ENCODE data around the gene P2RY8.
"Not testable (repeated sequence)": the region's sequence is repeated elsewhere in the genome, so short reads cannot be mapped to it uniquely, and the experiment has no call there.

The P2RY8 gene

DNA sequence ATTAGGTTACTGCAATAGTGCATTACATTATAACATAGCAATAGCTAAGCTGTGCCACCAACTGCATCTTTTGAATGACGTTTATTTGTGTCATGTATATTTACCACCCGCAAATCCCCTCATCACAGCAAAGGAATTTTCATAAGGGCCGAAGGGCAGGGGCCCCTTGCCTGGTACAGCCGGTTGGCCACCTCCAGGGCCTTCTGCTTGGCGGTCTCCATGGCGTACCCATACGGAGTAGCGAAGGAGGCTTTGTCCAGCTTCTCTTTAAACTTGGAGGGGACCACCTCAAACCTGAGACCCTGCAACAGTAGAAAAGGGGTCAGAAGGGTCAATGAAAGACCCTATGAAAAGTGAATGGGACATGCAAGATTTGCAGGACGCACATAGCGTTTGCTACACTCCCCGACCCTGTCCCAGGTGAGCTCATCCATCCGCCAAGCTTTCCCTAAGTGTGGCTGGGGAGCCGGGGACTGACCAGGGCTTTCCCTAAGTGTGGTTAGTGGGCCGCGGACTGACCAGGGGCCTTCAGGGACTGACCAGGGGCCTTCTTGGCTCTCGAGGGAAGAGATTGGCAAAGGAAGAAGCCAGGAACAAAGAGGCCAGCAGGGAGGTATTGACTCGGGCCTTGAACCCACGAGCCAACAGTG, 94.8 kb downstream of the P2RY8 start:
- DNase-seq, result no peak

DNA sequence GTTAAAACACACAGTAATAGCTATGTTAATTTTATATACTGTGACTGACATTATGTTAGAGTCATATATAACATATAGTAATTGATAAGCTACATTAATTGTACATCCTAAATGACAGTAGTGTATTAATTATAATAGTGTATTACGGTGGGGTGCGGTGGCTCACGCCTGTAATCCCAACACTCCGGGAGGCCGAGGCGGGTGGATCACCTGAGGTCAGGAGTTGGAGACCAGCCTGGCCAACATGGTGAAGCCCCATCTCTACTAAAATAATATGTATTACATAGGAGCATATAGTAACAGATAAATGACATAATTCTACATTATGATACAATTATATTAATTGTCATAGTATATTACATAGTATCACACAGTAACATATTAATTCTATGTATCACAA, 96.5 kb downstream of the P2RY8 start:
- no peak for DNase-seq

DNA sequence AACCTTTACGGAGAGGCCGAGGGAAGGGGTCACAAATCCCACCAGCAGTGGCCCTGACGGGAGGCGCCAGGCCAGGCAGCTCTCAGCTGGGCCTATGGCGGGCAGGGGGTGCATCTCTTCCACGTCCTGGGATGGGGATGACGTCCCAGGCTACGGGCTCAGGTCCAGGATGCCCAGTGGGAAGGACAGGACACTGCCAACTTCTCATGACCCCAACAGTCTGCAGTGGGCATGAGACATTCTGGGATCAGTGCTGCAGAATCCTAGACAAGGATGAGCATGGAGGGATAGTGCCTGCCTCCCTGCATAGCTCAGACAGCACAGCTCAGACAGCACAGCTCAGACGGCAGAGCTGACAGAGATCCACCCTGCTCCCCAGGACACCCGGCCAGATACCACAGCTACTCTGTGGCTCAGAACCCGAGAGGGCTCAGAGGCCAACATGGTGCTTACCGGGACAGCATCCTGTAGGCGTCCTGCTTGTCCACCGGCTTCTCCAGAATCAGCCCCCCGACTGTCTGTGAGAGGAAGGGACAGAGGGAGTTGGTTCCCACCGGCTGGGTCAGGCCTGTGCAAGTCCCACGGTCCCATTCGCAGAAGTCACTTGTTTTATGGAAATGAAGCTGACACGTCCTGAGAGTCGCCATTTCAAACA, 101.6 kb downstream of the P2RY8 start:
- no peak for DNase-seq

DNA sequence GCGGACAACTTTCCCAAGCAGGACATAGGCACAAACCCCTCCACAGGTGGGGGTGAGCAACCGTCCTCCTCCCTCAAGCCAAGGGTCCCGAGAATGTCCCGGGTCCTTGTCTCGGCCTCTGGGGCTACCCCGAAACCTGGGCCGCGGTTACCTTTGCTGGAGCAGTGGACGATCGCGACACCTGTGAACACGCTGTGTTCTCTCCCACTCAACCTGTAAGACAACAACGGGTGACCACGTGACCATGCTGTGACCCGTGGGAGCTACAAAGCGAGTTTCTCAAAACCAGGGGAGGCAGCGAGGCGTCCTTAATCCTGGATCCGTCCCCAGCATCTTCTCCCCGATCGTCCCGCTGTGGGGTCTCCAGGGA, 102.1 kb downstream of the P2RY8 start:
- no peak for DNase-seq

DNA sequence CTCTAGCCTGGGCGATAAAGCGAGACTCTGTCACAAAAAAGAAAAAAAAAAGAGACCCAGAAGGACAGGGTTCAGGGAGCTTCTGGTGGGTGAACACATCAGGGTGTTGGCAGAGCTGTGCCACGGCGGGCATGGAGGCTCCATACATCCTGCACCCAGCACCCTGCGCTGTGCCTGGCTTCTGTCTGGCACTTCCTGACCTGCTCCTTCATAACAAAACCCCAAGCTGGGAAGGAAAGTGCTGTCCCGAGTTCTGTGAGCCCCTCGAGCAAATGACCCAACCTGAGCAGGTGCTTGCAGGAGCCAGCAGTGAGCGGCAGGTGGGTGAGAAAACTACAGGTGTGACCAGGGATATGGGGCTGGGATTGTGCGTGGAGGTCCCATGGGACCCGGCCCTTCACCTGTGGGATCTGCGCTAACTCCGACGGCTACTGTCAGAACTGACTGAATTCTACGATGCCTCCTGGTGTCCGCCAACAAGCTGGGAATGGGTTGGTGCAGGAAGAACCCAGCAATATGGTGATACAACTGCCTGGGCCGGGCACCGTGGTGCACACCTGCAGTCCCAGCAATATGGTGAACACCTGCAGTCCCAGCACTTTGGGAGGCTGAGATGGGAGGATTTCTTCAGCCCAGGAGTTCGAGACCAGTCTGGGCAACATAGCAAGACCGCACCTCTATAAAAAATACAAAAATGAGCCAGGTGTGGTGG, 103.2 kb downstream of the P2RY8 start:
- DNase-seq, result no peak

DNA sequence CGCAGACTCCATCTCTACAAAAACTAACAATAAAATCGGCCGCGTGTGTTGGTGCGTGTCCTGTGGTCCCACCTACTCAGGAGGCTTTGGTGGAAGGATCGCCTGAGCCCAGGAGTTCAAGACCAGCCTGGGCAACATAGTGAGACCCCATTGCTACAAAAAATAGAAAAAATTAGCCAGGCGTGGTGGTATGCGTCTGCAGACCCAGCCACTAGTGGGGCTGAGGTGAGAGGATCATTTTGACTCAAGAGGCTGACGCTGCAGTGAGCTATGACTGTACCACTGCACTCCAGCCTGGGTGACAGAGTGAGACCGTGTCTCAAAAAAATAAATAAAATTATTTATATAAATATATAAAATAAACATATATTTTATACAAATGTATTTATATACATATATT, 106.5 kb downstream of the P2RY8 start:
- no peak for DNase-seq

DNA sequence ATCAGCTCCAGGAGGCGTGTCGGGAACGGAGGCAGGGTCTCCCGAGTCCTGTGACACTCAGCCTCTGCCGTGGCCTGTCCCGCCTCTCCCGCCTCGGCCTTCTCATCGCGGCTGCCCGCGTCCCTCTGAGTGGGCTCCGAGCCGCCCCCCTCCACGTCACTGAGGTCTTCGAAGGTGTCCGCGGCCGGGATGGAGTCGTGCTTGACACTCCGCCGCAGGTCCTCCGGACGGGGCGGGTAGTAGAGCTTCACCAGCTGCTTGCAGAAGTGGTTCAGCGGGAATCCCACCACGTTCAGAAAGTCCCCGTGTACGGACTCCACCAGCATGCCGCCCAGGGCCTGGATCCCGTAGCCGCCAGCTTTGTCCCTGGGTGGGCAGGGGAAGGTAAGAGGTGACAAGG, 109.2 kb downstream of the P2RY8 start:
- DNase-seq, result no peak

DNA sequence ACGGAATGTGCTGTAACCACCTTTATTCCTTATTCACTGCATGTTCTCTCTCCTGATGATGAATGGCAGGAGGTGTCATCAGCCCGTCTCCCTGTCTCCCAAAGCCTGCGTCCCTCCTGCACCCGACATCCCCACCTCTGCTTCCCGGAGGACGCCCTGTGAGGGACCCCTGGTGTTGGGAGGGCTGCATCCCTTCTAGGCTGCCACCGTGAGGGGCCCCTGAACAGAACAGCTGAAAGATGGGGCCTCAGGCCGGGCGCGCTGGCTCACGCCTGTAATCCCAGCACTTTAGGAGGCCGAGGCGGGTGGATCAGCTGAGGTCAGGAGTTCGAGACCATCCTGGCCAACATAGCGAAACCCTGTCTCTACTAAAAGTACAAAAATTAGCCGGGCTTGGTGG, 110.7 kb downstream of the P2RY8 start:
- DNase-seq, result not testable (repeated sequence)

DNA sequence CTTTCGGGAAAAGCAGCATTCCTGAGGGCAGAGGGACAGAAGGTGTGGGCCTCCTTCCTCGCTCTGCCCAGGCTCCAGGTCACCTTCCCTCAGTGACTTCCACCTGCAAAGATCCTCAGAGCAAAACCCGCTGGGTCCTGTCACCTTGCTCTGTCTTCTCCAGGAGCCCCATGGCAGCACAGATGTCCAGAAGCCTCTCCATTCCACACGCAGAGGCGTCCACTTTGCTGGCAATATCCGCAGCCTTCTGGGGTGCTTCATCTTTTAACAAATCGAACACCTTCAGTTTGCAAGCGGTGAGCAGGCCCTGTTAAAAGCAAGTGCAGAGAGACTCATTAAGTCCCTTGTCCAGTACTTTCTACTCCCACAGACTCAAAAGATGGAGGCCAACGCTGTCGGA, 111.6 kb downstream of the P2RY8 start:
- no peak for DNase-seq

DNA sequence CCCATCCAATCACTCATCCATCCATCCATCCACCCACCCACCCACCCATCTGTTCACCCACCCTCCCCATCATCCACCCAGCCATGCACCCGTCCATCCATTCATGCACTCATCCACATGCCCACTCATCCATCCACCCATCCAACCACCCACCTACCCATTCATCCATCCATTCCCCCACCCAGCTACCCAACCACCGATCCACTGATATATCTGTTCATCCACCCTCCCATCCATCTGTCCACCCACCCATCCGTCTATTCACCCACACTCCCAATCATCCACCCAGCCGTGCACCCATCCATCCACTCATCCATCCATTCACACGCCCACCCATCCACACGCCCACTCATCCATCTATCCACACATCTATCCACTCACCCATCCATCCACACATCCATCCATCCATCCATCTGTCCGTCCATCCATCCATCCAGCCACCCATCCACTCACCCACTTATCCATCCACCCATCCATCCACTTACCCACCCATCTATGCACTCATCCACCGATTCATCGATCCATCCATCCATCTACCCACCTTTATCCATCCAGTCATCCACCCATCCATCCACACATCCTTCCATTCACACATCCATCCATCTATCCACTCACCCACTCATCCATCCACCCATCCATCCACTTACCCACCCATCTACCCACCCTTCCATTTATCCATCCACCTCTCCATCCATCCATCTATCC, 112.7 kb downstream of the P2RY8 start:
- no peak for DNase-seq

DNA sequence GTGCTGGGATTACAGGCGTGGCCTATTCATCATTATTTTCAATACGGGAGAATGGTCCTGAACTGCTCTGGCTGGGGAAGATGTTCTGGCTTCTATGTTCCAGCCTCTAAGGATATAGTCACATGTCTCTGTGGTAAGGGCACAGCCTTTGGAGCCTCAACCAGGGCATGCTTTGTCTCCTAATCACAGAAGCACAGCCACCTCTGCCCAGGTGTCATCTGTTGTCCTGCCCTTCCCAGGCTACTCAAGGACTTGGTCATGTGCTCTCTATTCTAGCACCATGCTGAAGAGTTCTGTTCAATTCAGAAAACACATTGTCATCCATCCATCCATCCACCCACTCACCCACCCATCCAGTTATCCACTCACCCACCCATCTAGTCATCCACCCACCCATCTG, 113.8 kb downstream of the P2RY8 start:
- DNase-seq, result no peak

DNA sequence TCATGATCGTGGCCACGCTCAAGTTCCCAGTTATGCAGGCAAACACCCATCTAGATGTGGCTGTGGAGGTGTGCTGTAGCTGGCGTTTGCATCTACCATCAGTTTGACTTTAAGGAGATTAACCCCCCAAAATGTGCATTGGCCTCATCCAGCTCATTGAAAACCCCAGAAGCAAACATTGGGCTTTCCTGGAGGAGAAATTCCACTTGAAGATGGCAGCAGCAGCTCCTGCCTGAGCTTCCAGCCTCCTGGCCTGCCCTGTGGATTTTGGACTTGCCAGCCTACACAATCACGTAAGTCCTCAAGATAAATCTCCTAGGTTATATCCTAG, 114.9 kb downstream of the P2RY8 start:
- no peak for DNase-seq

DNA sequence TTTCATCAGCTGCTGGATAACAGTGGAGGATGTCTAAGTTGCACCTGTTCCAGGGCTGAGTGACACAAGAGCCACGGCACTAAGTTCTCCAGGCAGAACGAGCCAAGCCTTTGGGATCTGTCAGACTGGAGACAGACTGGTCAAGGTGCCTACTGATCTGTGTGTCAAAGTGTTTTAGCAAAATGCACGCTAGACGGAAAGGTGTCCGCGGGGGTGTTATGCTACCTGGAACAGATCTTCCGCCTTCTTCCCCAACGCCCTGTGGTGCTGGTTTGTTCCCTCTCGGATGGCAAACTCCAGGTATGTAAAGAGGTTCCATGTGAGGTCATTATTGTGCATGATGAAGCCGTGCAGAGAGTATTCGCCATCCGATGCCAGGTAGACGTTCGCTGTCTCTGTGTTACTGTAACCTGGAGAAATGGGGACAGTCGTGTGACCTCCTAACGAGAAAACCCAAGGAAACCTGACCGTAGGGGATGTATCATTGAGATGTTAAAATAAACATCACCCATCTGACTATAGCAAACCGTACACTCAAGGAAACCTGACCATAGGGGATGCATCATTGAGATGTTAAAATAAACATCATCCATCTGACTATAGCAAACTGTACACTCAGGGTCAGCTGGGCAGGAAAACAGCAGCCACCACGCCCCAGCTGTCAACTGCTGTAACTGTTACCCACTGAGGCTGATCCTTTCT, 115.4 kb downstream of the P2RY8 start:
- DNase-seq, result no peak

DNA sequence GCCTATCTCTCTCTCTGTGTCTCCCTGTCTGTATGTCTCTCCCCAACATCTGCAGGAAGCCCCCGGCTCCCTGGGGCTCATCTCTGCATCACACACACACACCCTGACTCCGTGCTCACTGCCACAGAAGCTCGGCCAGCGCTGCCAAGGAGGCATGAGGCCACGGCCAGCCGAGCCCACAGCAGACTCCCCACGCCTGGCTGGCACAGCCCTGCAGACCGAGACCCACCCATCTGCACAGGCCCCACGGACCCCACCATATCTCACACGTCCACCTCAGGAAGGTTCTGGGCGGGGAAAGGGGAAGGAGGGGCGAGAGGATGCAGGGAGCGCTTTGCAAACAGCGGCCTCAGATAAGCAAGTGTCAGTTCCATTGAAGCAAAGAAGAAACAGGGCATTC, 116.6 kb downstream of the P2RY8 start:
- DNase-seq, result no peak

DNA sequence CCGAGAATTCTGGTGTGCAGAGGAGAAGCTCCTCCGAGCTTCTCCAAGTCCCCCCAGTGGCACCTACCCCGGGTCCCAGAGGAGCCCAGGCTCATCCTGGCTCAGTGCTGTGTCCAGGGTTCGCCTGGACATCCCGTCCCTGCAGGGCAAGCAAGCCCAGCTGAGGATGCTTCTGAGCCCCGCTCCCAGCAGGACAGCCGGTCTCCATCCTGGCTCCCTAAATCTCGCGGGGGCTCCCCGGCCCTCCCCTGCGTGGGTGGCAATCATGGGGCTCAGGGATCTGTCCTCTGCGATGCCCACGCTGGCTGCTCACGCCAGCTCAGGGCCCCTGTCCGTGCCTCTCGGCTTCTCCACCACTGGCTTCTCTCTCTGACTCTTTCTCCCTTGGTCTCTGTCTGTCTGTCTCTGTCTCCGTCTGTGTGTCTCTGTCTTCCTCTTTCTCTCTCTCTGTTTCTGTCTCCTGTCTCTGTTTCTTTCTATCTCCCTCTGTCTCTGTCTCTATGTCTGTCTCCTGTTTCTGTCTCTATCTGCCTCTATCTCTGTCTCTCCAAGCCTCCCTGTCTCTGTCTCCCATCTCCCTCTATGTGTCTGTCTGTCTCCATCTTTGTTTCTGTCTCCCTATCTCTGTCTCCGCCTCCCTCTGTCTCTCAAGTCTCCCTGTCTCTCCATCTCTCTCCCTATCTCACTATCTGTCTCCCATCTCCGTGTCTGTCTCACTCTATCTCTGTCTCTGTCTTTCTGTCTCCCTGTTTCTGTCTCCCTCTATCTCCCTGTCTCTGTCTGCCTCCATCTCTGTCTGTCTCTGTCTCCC, 117.2 kb downstream of the P2RY8 start:
- DNase-seq, result no peak

DNA sequence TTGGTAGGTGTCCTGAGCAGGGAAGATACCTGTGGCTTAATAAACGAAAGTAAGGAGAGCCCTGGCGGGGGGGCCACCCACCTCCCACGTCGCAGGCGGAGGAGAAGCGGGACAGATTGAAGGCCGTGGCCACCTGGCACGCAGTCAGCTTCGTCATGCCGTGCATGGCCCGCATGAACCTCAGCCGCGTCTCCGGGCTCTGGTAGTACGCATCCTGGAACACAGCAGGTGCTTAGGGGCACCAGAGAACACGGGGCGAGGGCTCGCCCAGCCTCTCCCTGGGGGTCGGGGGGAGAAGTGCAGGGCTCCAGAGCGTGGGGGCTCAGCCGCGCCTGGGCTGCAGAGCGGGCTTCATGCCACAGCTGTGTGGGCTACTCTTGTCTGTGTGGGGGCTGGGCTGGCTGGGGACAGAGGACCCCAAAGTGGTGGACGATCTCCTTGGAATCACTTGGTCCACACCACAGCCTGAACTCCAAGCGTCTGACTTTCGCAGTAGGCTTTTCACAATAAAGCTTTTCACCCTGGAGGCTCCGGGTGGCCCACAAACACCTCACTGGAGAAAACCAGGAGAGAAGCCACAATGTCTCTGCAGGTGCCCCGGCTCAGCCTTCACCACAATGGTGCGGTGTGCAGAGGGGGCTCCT, 118.0 kb downstream of the P2RY8 start:
- DNase-seq, result no peak

DNA sequence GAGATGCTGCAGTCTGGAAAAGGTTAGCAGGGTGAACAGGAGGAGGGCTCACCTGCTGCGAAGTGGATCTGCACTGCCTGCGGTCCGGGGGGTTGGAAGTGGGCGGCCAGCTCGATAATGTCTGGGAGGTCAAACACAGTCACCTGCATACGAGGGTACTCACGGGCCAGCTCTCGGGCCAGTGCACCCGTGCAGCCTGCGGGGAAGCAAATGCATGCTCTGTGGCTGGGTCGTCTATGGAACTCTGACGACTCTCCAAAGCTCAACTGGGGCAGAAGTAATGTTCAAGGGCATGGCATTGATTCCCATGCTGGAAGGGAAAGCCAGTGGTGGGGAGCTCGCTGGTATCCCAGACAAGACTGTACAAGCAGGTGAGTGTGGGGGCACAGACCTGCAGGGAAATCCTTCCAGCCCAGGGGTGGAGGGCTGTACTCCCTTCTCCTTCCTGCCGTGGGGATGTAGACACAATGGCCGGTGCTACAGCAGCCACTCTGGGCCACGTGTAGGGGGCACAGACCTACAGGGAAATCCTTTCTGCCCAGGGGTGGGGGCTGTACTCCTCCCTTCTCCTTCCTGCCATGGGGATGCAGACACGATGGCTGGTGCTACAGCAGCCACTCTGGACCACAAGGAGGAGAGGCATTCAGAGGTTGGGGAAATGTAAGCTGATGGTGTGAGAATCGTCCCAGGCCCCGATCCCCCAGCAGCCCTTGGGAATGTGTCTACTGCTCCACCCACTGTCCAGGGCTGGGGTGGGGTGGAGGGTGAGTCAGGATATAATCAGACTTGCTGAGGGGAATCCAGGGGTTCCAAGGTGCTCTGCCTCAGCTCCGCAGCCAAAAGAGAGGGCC, 118.8 kb downstream of the P2RY8 start:
- no peak for DNase-seq

DNA sequence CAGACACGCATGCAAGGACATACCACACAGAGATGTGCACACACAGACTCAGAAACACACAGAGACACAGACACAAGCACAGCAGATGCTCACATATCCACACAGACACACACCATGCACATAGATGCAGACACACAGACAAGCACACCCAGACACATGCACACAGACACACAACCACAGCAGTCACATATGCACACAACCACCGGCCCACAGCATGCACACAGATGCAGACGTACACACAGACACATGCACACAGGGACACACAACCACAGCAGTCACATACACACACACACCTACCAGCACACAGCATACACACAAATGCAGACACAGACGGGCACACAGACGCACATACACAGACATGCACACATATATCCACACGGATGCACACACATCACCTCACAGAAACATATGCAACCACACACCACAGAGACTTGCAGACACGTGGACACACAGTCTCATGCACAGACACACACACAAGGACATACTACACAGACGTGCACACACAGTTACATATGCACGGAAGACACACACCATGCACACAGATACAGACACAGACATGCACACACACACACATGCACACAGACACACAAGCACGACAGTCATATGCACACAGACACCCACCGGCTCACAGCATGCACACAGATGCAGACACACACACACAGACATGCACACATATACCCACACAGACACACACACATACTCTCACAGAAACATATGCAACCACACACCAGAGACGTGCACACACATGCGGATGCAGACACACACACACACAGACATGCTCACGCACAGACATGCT, 119.8 kb downstream of the P2RY8 start:
- DNase-seq, result no peak

DNA sequence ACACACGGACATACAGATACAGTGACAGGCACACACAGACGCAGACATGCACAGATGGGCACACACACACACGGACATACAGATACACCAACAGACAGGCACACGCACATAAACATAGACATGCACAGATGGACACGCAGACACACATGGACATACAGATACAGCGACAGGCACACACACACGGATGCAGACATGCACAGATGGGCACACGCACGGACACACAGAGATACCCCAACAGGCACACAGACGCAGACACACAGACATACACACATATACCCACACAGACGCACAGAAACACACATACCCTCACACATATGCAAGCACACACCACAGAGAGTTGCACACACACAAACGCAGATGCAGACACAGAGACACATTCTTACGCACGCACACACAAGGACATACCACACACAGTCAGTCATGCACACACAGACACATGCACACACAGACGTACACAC, 120.6 kb downstream of the P2RY8 start:
- no peak for DNase-seq

Measured in activated naive CD4-positive, alpha-beta T cell (primary cell).